NCI-H82 treated with DMSO at 0.1 percent for 48 hours (cell line): ENCODE data around the gene CMSS1.
"Not testable (repeated sequence)": the region's sequence is repeated elsewhere in the genome, so short reads cannot be mapped to it uniquely, and the experiment has no call there.

ENCODE experiments used
- DNase-seq: peaks from one replicate; lab custom pipeline; 2025; ENCODE audit not compliant: unreplicated experiment; lab: John Stamatoyannopoulos, UW

CMSS1 gene

DNA sequence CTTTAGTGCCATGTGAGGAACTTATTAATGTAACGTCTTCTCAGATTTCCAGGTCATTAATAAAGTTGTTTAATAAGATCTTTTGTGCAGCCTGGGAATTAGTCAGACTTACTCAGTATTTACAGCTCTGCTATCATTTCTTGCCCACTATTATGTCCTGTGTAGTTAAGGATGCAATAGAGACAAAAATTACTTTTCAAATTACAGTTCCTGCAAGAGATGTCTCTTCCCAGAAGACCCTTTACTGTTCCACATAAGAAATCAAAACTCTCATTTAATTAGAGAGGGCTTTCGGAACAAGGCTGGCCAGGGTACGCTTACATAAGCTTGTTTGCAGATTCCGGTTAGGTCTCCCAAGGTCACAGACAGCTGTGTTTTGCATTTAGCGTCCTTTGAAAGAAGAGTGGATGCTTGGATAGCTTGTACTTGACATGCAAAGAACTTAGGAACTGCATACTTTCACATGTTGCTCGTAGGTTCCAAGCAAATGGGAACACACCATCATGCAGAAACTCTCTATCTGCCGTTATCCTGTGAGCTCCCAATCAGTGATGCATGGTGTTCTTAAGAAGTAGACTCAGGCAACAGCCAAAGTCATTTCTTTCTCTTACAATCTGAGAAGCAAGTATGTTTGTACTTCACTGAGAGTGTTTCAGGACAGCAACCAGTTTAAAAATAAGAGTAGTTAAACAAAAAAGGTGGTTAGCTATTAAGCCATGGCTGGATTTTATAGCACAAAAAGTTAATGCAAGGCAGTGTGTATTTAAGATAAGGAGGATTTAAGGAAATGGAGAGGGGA is 259.3 kb downstream of the CMSS1 start:
- peak; percentile 56 for DNase-seq

DNA sequence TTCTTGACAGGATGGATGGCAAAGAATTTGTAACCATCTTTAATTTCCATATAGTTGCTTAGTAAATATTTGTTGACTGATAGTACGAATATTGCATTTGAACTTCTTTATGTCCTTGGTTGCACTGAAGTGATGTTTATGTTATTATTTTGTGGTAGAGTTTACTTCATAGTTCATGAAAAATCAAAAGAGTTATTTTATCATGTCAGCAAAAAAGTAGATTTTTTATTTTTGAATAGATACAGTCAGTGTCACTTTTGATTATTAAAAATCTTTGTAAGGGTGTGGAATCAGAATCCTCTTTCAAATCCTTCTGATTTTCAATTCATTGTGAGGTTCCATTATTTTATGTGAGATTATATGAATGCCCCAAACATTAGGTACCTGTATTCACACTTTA is 261.7 kb downstream of the CMSS1 start:
- DNase-seq, result no peak

DNA sequence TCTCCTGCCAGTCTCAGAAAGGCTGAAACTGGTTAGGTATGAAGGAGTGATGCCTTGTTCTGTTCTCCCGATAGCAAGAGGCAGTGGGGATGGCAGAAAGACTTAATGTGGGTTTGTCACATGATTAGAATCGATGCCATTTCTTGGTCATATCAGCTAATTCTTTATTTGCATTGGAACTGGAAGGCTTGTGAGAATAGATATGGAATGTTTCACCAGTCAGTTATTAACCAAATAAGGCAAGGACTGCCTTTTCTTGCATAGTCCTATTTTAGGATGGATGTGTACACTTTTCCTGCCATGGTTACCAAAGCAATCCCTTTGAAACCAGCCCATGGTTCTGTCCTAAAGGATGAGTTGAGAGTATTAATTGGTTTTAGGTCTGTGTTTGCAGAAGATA is 262.9 kb downstream of the CMSS1 start:
- DNase-seq, result no peak

DNA sequence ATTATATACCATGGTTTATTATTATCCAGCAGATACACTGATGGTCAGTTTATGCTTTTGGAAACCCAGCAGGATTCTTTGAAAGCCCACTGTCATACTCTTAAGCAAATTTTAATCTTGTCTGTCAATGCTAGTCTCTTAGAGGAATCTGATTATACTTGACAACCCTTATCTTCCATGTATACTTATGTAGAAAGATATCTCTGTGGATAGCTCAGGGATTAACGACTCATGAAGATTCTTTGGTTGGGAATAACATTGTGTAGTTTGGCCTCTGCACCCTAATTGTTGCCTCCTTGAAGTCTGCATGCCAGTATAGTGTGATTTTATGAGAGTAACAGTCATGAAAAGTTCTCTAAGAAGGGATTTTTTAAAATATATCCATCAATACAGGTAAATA is 263.6 kb downstream of the CMSS1 start:
- no peak for DNase-seq

DNA sequence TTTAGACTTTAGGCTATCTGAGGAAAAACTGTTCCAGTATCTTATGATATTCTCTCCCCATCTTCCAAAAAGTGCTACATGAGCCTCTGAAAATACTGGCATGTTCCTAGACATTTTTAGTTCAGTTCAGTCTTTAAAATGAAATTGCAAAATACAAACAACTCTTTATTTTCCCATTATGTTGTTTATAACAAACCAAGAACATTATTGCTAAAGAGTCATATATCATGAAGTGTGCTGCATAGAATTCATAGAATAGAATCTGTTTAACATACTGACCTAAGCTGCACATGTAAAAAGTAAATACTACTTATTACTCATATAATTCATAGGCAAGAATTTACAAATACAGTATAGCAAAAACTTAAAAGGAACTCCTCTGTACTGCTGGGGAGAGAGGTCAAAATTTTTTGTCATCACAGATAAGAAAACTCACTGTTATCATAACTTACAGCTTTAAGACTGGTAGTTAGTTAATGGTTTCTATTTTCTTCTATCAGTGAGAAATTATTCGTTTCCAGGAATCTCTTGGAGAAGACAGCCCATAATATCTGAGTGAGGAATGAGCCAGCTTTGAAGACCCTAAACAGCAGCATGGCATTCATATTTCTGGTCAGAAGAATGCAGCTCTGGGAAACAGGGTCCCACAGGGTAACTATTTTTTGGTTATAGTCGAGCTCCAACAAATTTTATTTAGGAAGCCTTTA is 264.5 kb downstream of the CMSS1 start:
- no peak for DNase-seq

DNA sequence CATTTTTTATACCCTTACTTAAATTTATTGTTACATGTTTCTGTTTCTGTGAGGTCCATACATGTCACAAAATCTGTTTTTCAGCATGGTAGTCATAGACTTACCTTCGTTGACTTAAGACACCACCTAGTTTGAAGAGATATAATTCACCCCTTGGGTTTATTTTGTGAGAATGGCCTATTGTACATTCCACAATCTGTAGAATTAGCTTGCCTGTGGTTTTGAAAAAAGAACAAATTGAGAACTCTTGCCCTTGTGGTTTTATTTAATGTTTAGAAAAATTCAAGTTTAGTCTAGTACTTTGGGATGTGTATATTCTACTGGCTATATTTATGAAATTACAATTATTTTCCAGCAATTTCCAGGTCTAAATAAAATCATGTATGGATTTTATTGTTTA is 265.1 kb downstream of the CMSS1 start:
- no peak for DNase-seq

DNA sequence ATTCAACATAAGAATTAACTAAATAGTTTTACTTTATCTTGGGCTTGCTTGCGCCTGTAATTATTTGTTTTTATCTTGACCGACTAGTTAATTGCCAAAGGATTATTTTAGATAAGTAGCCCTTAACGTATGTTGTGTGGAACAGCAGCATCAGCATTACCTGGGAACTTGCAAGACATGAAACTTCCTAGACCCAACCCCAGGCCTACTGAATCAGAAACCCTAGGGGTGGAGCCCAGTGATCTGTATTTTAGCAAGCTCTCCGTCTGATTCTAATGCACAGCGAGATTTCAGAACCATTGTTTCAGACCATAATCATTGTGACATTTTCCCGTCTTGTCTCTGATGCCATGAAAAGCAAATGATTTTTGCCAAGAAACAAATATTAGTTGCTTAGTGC is 265.5 kb downstream of the CMSS1 start:
- no peak for DNase-seq

DNA sequence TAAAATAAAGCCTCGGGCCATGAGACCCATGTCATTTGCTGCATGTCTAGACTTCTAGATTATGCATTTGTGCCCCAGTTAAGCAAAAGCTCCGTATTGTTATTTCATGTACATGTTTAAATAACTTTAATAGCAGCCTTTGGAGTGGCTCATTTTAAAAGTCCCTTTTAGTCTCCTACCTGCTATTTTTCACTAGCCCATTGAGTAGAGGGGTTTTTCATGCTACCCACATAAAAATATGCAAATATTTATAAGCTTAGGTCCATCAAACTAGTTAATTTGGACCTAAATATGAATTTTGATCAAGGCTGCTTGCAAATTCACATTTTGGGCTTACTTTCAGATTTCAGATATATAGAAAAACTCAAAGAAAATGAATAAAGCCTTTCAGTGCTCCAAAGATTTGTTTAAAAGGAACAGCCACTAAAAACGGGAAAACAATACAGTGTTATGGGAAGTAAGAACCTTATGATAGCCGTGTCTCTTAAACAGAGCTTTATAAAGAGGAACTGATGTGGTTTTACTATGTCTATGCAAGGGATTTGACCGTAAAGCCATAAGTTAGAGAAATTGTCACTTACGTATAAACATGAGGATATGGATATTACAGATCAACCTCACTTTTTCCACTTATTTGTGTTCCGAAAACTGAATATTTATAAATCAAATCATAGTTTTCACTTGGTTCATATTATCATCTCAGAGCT is 266.6 kb downstream of the CMSS1 start:
- no peak for DNase-seq

DNA sequence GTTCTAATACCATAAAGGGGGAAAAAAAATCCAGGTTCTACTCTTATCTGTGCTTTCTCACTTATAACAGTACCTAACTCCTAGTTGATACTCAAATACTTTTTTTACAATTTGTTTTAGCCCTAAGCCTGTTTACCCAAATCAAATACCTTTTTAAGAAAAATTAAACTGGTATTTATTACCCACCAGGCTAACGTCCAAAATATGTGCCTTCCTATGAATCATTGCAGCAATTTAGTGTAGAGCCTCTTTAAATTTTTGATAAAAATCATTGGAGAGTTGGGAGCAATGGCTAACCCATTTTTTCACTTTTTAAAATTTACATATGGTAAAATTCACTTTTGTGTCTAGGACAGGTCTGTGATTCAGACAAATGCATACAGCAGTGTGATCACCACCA is 268.7 kb downstream of the CMSS1 start:
- DNase-seq, result no peak

DNA sequence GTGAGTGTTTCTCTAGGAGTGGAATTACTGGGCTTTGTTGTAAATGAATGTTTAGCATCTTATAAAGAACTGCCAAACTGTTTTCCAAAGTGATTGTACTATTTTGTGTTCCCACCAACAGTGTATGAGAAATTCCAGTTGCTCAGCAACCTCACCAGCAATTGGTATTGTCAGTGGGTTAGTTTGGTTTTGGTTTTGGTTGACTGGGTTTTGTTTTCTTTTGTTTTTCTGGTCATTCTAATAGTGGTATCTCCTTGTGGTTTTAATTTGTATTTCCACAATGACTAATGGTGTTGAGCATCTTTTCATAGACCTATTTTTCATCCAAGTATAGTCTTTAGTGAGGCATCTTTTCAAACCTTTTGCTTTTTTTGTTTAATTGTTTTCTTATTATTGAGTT is 269.5 kb downstream of the CMSS1 start:
- no peak for DNase-seq

DNA sequence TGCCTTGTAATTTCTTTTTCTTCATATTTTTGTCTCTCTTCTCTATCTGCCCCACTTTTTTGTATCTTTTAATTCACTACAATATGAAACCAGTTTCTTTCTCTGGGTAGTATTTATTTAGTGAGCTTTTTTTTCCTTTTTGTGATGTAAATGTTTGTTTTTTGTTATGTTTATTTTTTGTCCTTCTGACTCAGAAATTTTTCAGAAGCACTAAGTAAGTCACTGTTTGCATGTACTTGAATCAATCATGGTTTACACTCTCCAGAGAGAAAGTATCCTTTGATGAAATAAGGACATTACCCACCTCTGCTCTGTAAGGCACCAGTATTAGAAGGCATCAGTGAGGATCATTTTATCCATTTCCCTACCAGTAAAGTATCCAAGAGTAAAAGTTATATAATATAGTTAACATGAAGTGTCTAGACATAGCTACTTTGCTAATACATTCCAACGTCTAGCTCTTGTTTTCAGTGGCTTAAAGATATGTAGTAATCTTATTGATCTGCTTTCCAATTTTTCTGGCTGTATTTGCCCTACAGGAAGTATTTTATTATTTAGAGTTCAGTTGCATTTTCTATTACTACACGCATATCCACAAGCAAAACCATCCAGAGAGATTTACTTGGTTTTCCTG is 271.2 kb downstream of the CMSS1 start:
- no peak for DNase-seq

DNA sequence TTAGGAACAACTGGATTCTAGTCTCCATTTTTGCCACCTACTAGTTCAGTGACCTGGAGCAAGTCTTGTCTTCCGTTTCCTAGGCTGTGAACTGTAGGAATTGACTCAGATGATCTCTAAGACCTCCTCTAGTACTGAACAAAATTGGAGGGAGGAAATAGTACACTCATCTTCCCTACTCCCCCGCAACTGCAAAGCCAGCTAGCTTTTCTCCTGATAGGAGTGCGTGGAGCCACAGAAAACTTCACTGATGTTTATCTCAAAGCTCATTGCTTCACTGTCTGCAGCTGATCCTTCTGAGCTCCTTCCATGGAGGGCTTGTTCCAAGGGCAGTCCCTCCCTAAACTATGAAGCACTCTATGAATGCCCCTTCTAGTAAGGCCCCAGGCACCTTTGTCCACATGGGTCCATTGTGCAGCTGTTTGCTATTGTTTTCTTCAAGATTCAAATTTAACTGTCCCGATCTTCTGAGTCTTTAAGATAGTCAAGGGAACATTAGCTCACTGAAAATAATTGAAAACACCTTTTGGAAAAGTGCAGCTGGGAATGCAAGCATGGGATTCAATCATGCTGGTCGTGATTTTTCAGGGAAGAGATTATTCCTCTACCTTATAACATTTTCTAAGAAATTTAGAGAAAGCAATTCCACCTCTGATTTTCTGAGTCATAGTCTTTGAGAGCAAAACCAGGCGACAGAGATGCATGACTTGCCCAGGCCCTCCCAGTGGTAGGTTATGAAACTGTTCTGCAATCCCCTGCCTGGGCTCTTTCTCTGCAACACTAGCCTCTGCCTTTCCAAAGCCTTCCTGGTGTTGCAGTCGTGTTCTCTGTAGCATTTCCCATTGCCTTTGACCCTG is 272.4 kb downstream of the CMSS1 start:
- DNase-seq, result no peak

DNA sequence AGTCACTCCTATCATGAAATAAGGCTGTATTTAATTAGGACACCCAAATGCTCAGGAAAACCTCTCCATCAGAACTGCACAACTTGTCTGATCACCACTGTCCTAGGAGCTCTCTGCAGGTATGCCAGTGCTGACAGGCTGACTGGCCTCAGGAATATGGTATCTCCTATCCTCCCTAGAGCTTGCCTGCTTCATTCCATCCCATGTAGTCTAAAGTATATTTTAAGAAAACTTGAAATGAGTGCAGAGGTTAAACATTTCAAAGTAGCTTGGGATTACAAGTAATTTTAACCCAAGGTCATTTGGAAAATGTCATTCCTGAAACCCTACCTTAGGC is 273.0 kb downstream of the CMSS1 start:
- no peak for DNase-seq

DNA sequence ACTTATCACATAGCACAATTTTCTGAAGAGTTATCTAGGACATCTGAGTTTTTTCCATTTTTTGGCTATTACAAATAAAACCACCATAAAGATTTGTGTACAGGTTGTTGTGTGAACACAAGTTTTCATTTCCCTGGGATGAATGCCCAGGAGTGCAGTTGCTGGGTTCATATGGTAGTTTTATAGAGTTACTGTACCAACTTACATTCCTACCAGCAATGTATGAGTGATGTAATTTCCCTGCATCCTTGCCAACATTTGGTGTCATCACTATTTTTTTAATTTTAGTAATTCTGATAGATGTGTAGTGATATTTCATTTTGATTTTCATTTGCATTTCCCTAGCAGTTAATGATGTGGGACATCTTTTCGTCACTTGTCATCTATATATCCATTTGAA is 276.2 kb downstream of the CMSS1 start:
- no peak for DNase-seq

DNA sequence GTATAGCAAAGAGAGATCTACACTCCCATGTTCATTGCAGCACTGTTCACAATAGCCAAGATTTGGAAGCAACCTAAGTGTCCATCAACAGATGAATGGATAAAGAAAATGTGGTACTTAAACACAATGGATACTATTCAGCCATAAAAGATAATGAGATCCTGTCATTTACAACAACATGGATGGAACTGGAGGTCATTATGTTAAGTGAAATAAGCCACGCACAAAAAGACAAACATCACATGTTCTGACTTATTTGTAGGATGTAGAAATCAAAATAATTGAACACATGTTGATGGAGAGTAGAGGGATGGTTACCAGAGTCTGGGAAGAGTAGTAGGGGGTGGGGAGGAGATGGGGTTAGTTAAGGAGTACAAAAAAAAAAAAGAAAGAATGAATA is 278.6 kb downstream of the CMSS1 start:
- DNase-seq, result not testable (repeated sequence)

DNA sequence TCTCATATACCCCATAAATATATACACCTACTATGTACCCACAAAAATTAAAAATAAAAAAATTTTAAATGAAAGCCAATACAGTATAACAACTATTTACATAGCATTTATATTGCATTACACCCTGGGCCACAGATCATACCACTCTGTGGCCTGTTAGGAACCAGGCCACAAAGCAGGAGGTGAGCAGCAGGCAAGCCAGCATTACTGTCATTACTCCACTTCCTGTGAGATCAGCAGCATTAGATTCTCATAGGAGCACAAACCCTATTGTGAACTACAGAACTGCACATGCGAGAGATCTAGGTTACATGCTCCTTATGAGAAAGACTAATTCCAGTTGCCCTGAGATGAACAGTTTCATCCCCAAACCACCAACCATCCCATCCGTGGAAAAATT is 279.2 kb downstream of the CMSS1 start:
- no peak for DNase-seq

DNA sequence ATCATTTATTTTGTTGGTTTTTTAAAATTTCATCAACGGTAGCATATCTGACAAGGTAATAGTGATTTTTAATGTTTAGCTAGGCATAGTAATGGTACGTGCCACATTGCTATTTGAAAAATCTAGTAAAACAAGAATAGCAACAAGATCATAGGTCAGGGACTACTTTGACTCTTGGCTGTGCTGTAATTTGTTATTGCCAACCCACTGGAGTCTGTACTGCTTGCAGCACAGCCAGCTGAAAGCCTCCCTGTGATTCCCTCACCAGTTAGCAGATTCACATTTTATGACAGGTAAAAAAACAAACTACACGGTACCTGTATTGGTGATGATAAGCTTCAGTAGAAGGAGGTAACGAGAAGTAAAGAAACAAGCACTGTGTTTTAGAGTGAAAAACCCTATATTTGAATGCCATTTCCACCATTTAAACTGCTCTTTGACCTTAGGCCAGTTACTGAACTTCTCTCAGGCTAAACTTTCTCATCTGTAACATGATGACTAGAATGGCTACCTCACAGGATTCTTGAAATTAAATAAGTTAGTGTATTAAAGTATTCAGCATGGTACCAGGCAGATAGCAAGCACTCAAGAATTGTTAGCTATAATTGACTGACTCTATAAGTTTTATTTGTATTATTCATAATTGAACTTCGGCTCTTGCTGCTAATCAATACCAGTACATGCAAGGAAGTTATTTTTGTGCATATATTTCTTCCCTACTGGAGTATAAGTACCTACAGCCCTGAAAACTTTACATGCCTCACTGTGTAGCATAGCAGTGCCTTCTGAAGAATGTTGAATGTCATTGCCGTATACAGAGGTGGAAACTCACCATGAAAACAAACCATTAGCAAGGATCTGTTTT is 280.5 kb downstream of the CMSS1 start:
- no peak for DNase-seq

DNA sequence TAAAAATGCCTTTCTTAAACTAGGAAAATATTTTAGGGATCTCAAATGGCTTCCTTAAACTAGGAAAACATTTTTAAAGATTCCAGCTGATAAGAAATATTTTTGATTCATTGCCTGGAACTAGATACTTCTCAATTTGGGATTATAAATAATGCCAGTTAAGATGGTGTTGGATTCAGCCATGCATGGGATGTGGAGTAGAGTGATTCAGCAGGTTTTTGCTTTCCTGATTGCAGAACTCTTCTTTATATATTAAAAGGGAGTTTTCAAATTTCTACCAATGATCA is 281.1 kb downstream of the CMSS1 start:
- no peak for DNase-seq

DNA sequence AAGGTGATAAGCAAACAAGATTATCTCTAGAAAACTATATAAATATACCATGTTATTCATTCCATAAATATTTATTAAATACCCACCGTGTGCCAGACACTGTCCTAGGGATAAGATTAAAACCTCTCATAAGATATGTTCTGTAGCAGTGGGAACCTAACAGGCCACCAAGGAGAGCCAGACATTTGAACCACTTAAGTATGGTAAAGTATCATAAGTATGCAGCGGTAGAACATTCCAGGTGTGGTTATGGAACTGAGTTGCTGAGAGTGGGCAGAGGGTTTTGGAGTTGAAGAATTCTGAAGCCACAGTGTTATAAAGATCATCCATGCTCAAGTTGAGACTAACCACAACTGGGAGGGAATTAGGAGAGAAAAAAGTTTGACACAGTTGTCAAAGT is 282.0 kb downstream of the CMSS1 start:
- DNase-seq, result no peak

DNA sequence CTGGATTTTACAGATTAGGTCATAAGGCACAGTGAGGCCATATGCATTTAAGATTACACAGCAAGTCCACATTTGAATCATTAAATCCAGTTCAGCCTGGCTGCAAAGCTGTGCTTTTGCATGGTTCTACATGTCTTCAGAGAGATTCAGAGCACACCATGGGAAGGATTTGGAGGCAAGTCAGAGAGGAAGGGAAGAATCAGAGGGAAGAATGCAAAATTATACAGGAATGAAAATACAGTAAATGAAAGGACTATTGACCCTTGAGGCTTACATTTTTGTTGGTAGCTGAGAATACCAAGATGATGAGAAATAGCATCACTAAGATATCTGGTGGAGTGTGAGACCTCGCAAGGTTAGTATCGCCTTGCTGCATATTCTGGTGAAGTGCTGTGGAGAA is 282.8 kb downstream of the CMSS1 start:
- no peak for DNase-seq
